ENCODE data around the gene CAMK1D.
"Not testable (repeated sequence)": the region's sequence is repeated elsewhere in the genome, so short reads cannot be mapped to it uniquely, and the experiment has no call there.

- not testable (repeated sequence) for TF ChIP-seq CTCF (IDR thresholded peaks at IDR 0.05); POLR2A (IDR thresholded peaks at IDR 0.05); POLR2AphosphoS5 (IDR thresholded peaks at IDR 0.05); EP300 (IDR thresholded peaks at IDR 0.05; ENCODE audit: low read depth)
Measured at GRCh38 chr10:12301036-12301435, 48.3 kb upstream of the CAMK1D start.
